Dedifferentiated amniotic fluid mesenchymal stem cell (primary cell): ENCODE data around the gene TFAP2D.

Experiments
- DNase-seq: peaks from one replicate; pipeline ENCODE4 v3.0.0-alpha.2; 2016; ENCODE audit errors: extremely low spot score

The TFAP2D gene

DNA sequence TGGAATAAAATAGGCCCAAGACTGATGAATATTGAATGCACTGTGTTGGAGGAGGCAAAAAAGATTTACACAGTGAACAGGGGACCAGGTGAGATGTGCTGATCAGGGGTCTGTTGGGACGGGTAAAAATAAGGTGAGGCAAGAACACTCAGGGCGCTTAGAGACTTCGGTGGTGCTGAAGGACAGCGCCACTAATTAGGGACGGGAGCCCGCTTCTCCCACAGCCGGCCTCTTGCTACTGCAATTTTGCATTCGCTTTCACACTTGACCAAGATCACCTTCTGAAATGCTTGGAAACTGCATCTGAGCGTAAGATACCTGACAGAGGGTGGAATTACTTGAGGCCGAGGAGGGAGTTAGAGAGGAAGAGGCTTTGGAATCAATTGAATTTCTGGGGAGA is 7.3 kb downstream of the TFAP2D start:
- DNase-seq: no peak

DNA sequence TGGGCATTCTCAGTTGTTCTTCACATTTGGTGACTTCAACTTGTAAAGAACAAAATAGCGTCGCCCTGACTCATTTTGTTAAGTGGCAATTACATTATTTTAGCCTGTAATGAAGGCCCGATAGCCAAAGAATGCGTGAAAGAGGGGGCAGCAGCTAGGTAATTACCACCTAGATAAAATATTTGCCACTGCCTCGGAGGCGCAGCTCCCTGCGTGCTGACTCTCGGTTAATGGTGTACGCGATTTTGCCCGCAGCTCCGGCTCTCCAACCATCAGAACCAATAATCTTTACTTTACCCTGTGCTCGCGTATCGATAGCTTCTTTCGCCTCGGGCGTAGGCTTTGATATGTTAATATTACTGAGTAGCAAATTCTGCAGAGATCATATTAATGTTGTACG is 8.7 kb downstream of the TFAP2D start:
- DNase-seq: no peak

DNA sequence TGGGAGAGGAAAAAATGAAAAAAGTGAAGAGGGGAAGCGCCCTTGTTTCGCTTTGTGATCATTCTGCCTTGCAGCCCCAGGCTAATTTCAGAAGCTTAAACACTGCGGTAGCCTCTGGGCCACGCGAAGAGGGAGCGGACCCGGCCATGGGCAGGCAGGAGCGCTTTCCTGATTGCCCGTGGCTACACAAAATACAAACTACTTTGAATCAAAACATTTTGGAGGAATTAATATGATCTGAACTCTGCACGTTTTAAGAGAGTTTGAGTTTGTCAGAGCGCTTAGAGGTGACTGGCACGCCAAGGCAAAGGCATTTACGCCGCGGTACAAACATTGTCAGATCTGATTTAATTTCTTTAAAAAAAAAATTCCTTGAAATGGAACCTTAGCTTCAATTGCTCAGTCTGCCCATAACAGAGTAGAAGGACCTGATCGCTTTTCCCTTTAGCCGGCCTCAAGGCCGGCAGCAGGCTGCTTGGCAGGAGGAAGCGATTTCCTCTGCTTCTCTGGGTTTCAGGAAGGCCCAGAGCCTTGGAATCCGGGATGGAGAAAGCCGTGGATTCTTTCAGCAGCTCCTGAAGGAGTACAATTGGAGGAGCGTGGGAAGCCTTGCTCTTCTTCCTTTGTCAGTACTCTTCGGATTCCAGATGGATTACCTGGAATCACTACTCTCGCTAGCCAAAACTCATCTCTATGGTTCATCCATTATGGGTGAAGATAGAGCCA is 9.7 kb downstream of the TFAP2D start:
- DNase-seq: no peak

DNA sequence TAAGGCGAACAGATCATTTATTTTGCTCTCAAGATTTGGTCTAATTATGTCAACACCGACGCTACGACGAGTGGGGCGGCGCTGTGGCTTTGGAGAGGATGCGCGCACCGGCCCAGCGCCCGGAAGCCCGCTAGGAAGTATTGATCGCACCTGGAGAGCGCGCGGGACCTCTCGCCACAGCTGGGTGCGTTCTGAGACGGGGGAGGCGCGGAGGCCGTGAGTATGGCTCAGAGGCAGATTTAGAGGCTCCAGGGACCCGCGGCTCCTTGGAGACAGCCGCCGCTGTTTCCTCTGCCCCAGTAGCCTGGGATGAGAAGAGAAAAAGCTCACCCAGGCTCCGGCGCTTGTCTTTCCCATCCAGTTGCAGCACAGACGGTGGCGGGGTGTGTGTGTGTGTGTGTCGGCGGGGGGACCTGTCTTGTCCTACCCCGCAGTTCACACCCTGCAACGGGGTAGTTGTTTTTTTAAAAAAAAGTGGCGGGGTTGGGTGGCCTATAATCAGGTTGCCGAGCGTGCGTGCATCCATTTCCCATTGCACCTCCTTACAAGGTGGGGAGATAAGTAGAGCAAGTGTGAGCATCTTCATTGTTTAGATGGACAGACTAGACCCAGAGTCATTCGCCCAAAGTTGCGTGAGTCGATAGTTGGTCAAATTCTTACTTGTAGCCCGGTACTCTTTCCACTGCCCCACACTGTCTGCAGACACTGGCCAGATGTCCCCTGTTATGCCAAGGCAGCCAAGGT is 11.2 kb downstream of the TFAP2D start:
- no peak for DNase-seq

DNA sequence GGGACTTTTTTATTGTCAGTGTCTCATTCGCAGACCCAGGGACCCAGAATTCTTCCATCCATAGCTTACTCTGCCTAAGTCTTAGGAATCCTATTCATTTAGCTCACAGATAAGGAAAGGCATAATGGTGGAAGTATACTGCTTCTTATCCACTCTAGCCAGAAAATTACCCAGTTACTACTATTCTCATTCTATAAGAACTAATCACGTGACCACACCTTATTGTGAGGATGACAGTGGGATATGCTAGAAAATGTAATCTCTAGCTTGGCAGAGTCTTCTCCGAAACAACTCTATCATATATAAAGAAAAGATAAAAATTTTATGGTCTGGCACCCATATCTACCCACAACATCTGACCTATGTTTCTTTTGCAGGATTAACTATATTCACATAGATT is 21.2 kb downstream of the TFAP2D start:
- no peak for DNase-seq

DNA sequence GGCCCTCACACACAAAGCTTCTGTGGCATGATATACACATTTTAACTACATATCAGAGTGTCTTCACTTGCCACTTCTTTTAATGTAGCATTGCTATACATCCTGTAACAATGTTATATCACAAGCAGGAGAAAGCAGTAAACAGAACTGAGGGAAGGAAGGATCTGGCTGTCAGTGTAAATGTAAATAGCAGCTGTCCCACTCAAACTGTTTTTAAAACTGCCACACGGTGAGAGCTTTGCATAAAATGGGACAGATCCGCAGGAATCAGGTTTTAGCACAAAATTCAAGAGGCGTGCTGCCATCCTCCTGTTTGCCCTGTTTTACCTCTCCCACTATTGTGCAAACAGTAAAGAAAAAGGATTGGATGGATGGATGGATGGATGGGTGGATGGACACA is 28.8 kb downstream of the TFAP2D start:
- DNase-seq: no peak

DNA sequence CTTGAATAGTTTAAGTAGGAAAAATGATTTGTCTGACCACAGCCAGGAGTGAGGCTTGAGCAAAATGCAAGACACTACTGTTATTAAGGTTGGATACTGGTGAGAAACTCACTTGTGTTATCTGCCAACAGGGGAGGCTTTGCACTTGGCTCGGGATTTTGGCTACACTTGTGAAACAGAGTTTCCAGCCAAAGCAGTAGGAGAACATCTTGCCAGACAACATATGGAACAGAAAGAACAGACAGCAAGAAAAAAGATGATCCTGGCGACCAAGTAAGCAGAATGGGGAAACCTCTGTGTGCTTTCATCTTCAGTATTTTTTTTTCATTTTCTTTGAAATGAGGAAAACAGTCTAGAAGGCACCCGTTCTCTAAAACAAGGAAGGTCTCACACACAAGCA is 31.6 kb downstream of the TFAP2D start:
- no peak for DNase-seq

DNA sequence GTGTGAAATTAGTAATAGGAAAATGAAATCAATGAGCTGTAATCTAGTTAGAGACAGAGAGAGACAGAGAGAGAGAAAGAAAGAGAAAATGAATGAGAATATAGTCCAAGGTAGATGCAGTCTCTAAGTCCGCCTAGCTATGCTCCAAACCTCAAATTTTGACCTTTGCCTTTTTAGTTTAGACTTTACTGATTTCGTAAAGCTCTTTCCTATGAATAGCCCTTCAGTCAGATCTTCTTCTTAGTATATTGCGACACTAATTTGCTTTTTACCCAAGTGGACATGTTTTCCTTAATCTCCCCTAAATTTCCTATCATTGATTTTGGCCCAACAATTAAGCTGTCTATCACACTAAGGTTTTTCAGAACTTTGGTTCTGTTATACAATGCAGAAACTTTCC is 49.5 kb downstream of the TFAP2D start:
- no peak for DNase-seq

DNA sequence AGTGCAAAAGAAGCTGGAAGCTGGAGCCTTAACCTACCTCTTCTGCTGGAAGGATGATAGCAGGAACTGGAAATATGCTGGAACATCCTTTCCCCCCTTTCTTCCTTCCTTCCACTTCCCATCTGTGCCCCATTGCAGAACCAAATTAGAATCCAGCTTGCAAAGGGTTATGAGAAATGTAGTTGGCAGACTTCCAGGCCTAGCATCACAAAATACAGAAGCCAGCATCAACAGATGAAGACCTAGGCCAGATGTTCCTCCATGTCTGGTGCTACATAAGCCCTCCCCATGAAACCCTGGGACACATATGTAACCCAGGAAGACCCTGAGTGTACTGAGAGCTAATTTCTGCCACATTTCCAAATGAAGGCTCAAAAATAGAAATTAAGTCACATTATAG is 65.4 kb downstream of the TFAP2D start:
- no peak for DNase-seq

DNA sequence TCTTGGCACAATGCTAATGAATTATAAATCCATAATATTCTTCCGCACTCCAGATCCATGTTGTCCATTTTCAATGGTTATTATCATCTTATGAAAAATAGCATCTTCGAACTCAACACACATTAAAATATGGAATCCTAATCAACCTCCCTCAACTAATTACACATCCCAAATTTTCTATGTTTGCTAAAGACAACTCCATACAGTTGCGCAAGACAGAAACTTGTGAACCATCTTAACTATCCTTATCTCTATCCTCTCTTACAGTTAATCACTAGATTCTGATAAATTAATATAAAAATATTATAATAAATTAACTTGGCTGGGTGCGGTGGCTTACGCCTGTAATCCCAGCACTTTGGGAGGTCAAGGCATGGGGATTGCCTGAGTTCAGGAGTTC is 67.1 kb downstream of the TFAP2D start:
- no peak for DNase-seq

DNA sequence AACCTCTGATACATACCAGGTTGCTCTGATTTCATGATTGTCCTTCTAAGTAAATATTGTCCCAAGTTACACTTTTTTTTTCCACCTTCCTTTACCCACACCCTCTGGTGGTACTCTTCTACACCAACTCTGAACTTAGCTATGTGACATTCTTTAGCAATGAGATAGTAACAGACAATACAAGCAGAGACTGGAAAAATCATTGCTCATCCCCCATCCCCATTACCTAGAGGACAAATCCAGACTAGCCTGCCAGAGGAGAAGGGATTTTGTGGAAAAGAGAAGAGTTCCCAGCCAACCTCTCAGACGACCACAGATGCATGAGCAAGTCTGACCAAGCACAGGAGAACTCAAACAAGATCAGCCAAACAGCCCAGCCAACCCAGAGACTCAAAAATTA is 72.6 kb downstream of the TFAP2D start:
- no peak for DNase-seq

DNA sequence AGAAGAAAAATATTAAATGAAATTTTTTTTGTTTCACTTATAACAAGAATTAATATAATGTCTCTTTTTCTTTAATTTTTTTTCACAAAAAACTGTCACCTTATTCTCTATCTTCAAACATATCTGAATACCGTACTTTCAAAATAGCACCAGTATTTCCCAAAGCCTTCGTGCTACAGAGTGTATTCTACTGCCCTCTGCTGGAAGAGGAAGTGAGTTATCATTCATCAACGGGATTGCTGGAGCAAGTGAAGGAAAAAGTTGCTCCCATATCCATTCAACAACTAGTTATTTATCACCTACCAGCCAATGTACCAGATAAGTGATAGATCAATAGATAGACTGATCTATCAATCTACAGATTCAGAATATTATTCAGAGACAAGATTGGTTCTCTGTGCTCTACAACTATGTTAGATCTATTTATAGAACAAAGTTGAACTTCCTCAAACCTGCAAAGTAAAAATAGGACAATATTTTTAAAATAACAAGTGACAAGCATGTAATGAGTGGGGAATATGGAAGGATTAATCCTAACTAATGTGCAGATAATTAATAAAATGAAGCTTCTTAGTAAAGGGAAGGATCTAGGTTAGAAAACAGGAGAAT is 78.7 kb downstream of the TFAP2D start:
- peak; percentile 20 for DNase-seq

DNA sequence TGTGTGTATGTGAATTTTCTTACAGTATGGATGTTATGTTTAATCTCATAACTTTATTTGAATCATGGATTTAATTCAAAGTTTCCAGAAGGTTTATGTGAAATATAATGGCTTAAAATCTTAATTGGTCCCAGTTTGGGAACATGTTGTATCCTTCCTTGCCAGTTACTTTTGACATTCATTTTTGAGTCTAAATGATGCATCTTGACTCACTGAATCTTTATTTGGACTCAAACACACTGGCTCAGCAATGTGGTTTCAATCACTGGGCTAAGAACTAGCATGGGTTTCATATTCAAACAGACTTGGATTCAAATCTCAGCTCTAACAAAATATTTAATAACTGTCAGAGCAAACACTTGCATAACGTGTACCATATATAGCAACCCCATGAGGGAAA is 79.4 kb downstream of the TFAP2D start:
- DNase-seq: no peak

DNA sequence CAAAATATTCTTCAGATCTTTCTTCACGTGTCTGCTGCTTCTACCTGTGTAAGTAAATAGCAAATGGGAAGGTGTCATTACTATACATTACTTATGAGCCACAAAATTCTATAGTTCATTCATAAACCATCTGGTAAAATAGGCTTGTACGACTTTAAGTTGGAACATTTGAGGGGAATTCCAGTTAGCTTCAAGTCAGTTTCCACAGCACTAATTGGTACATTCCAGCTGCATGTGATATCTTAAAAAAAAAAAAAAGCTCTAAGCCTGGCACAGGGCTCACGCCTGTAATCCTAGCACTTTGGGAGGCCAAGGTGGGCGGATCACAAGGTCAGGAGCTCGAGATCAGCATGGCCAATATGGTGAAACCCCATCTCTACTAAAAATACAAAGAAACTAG is 82.2 kb downstream of the TFAP2D start:
- no peak for DNase-seq

DNA sequence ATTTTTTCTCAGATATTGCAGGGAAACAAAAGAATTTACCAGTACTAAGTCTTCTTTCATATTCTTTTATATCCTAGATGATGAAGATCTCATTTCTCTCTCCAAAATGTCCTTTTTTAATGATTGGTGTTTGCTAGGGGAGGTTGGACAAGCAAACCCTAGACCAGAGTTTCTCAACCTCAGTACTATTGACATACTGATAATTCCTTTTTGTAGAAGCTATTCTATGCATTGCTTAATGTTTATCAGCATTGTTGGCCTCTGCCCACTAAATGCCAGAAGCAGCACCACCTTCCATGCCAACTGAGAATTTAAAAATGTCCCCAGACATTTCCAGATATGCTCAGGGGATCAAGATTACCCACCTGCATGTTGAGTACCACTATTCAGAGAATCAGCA is 91.0 kb downstream of the TFAP2D start:
- DNase-seq: no peak

DNA sequence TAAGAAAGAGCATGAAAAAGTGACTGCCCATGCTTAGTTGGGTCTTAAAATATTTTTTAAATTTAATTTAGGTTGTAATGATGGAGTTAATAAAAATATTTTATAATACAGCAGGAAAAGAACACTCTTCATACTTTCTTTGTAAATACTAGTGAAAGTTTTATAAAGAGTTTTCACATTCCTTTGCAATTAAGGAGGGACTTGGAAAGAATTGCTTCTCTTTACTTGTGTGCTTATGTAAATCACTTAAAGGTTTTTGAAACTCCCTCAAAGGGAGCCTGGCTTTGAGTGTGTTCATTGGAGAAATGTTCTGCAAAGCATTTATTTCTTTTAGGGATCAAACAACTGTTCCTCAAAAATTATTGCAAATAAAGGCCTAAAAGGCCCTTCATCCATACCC is 93.7 kb downstream of the TFAP2D start:
- no peak for DNase-seq

DNA sequence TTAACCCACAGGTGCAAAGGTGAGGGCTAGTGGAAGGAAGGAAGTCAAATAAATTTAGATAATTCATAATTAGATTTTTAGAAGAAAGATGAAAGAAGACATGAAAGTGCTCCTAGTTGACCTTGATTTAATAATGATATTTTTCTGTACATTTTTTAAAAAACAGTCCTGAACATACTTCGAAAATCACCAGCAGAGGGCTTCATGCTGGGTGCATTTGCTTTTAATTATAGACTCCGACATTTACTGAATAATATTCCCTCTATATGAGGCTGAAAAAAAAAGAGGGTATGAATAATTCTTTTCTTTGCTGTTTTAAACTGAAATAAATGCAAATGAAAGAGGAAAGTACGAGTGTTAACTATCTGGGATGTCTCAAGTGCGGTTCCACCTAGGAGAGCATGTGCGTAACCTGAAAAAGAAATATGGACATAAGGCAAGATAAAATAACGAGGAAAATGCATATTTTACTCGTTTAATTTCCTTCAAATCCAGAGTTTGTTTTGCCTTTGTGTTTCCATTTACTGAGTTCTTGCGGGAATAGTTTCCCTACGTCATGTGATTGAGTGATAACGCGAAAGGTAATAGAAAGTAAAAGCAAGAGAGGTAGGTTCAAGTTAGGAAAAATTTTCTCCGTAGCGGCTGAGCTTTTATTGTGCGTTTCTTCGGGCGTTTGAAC is 102.2 kb downstream of the TFAP2D start:
- DNase-seq: peak; percentile 24

DNA sequence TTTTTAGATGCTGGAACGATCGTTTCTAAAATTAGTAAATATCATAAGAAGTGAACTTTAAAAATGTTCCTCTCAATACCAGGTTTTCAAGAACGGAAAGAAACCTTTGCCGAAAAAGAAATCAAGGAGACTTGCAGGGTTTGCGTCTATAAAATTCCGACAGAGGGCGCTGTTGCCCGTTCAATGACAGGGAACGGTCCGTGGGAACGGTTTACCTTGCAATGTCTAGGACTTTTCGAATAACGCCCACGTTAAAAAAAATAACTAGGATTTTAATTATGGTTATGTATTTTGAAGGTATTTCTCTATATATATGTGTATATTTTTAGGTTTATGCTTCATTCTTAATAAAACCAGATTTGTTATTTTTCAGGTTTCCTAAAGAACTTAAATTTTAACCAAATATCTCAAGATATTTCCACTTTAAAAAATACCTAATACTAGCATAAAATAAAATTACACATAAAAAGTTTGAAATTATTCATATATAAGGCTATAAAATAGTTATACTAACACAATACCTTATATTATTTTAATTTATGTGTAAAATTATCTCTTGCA is 102.9 kb downstream of the TFAP2D start:
- peak; percentile 69 for DNase-seq

DNA sequence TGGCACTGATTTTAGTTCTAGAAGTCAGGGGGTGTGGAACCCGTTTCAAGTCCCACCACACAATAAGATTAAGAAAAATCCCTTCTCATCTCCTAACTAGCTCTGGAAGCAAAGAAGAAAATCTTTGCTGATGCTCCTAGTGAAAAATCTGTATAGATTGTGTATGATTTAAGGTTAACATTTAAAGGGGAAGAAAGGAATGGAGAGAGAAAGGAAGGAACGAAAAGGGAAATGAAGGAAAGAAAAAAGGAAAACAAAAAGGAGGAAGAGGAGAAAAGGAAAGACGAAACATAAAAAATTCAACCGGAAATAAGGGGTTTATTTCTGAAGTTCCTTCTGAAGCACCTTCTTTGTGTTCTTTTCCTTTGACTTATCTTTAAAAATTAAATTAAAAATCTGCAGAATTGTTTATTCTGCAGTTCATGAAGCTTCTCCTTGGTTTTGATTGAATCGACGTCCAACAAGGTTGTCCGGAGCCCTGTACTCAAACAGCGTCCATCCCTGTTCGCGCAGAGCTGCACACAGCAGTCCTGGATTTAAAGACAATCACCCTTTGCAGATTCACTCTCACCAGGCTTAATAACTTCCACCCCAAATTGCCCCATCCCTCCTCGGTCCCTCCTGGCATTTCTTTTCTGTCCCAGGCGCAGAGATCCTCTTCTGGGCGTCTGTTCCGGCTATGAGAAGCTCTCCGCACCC is 103.8 kb downstream of the TFAP2D start:
- no peak for DNase-seq

DNA sequence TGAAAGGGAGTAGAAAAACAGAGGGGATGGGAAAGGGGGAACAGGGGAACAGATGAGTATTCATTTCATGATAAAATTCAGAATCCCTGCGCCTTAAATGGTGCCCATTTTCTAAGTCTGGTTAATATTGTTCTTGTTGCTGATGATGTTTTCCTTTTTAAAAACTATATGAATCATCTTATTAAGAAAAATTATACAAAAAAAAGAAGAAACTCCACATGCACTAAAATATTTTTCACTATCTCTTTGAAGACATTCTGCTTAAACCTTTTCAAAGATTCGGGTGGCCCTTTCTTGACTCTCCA is 104.3 kb downstream of the TFAP2D start:
- DNase-seq: no peak

DNA sequence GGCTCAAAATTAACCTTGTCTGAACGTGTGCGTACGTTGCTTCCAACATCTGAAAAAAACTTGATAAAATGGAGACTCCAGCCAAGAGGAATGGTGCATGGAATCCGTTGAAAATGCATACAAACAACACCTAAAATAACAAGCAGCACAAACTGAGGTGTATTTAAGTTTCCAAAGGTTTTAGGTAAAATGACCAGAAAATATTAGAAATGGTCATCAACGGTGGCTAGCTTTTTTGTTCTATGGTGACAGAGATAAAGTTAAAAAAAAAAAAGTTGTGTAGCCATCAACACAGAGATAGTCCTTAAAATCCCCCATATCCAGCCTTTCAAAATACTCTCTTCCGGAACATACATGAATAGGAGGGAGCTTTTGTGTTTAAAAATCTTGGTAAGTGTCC is 104.7 kb downstream of the TFAP2D start:
- no peak for DNase-seq

DNA sequence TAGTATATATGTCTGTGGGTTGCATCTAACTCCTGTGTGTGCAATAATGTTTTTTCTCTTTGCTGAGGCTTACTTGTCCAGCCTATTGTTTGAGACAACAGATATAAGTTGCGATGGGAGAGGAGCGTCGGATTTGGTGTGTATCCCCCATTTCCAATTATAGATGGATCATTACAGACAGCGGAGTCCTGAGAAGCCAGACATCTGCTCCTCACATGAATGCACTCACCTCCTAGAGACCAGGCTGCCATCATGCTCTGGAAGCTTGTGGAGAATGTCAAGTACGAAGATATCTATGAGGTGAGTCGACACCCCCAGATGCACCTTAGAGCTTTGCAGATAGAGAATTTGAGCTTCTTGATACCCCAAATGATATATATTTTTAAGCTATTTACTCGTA is 105.3 kb downstream of the TFAP2D start, which contains the start of gene TFAP2B:
TFAP2B (plus strand) TSS at position 199 of the 400 bp plus-strand sequence; CDS start at position 220, 21 bp downstream.
- no peak for DNase-seq
